ENCODE measurements around the gene ALOX12B.

DNA sequence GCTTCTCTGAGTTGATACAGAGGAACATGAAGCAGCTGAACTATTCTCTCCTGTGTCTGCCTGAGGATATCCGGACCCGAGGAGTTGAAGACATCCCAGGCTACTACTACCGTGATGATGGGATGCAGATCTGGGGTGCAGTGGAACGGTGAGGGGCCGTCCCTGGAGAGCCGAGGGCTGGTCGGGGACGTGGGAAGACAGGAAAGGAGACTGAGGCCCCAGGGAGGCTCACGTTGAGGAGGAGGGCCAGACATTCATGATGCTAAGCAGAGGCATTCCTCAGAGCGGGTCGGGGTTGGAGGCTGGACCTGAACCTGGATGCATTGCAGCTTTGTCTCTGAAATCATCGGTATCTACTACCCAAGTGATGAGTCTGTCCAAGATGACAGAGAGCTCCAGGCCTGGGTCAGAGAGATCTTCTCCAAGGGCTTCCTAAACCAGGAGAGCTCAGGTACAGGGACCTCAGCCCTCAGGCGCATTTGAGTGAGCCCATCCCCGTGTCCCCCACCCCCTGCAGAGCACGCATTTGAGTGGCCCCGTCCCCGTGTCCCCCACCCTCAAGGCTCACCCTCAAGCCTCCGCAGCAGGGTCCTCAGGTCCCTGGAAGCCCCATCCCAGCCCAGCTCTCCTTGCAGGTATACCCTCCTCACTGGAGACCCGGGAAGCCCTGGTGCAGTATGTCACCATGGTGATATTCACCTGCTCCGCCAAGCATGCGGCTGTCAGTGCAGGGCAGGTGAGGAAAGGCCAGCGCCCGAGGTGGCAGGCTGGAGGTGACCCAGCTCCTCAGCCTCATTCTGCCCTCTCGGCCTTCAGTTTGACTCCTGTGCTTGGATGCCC, 40.4 kb downstream of the ALOX12B start:
- TF ChIP-seq, protein P1, sequence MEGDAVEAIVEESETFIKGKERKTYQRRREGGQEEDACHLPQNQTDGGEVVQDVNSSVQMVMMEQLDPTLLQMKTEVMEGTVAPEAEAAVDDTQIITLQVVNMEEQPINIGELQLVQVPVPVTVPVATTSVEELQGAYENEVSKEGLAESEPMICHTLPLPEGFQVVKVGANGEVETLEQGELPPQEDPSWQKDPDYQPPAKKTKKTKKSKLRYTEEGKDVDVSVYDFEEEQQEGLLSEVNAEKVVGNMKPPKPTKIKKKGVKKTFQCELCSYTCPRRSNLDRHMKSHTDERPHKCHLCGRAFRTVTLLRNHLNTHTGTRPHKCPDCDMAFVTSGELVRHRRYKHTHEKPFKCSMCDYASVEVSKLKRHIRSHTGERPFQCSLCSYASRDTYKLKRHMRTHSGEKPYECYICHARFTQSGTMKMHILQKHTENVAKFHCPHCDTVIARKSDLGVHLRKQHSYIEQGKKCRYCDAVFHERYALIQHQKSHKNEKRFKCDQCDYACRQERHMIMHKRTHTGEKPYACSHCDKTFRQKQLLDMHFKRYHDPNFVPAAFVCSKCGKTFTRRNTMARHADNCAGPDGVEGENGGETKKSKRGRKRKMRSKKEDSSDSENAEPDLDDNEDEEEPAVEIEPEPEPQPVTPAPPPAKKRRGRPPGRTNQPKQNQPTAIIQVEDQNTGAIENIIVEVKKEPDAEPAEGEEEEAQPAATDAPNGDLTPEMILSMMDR (IDR thresholded peaks at IDR 0.05) = no peak
- no peak for TF ChIP-seq POLR2A (IDR thresholded peaks at IDR 0.05)

Data from heart left ventricle (tissue), 13 donors.